Measurements from ENCODE around the gene NLGN4X.

Gene NLGN4X

DNA sequence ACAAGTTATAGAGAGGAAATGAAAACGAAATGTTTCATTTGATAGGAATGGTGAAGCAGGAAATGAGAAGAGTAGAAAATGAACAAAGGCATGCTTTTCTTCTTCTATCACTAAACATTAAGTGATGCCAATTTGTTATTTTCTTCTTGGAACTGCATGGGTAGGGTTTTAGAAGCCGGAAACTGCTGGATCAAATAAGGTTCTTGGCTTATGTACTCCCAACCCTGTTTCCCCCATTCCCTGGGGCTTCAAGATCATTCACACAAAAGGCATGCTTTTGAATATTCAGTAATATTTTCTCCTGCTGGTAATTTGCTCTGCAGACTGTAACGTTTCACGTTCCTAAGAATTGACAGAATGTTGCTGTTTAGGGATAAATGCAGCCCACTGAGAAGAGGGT is 224.1 kb downstream of the NLGN4X start:
- H3K36me3 ChIP-seq (replicated peaks; ENCODE audit: insufficient read depth, low read length) = no peaks in the 10 kb centered on the region
- no peak overlapping the region for H3K4me3 ChIP-seq (ENCODE audit: low read length)
- H3K9me2 ChIP-seq (replicated peaks; ENCODE audit: insufficient read depth, low read length) = no peaks in the 10 kb centered on the region
- no peak overlapping the region for H2AFZ ChIP-seq (ENCODE audit: low read length)
- no peaks in the 10 kb centered on the region for H3K79me2 ChIP-seq (ENCODE audit: low read length)
- no peaks in the 10 kb centered on the region for H3K9me3 ChIP-seq (replicated peaks; ENCODE audit: insufficient read depth, low read length)
- no peaks in the 10 kb centered on the region for H3F3A ChIP-seq (ENCODE audit: insufficient read depth, low read length)
- no peak overlapping the region for H3K9ac ChIP-seq (ENCODE audit: low read length)
- no peak for DNase-seq
- no peak overlapping the region for H3K27ac ChIP-seq (ENCODE audit: low read length)
- H3K4me1 ChIP-seq (ENCODE audit: low read length) = no peaks in the 10 kb centered on the region
- no peak overlapping the region for H3K4me2 ChIP-seq (ENCODE audit: low read depth, low read length)
- no peaks in the 10 kb centered on the region for H3K27me3 ChIP-seq (replicated peaks; ENCODE audit: insufficient read depth, low read length)
- TF ChIP-seq CTCF (IDR thresholded peaks at IDR 0.05; ENCODE audit: low read length) (no peak), EZH2phosphoT487 (IDR thresholded peaks at IDR 0.05; ENCODE audit: low read length) (no peak), EZH2 (optimal IDR thresholded peaks at IDR 0.05; ENCODE audit: low read depth, low read length) (no peak)
- H4K20me1 ChIP-seq (ENCODE audit: insufficient read depth, low read length) = no peaks in the 10 kb centered on the region

DNA sequence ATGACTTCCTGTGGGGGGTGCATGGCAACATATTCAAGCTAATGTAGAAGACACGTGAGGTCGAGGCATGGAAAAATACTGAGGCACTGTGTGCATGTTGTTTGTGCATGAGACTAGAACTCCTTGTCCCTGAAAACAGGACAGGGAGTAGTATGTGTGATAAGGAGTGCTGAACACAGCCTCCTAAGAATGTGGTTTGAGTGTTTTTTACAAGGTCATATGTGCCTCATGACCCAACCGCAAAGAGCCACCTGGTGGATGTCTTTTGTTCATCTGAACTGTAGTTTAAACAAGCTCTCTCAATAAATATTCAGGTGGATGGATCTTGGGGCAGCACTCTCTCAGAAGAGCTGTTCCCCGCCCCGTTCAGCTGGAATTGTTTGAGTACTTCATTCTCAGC is 226.6 kb downstream of the NLGN4X start:
- TF ChIP-seq EZH2phosphoT487 (IDR thresholded peaks at IDR 0.05; ENCODE audit: low read length) (no peak), CTCF (IDR thresholded peaks at IDR 0.05; ENCODE audit: low read length) (no peak), EZH2 (optimal IDR thresholded peaks at IDR 0.05; ENCODE audit: low read depth, low read length) (no peak)
- Histone ChIP-seq H3K79me2 (ENCODE audit: low read length) (no peaks in the 10 kb centered on the region), H3K27ac (ENCODE audit: low read length) (no peak overlapping the region), H3K9me2 (replicated peaks; ENCODE audit: insufficient read depth, low read length) (no peaks in the 10 kb centered on the region), H3K4me3 (ENCODE audit: low read length) (no peak overlapping the region), H4K20me1 (ENCODE audit: insufficient read depth, low read length) (no peaks in the 10 kb centered on the region), H3K27me3 (replicated peaks; ENCODE audit: insufficient read depth, low read length) (no peaks in the 10 kb centered on the region), H3K9me3 (replicated peaks; ENCODE audit: insufficient read depth, low read length) (no peaks in the 10 kb centered on the region), H3K4me2 (ENCODE audit: low read depth, low read length) (no peak overlapping the region), H2AFZ (ENCODE audit: low read length) (no peak overlapping the region), H3K9ac (ENCODE audit: low read length) (no peak overlapping the region), H3F3A (ENCODE audit: insufficient read depth, low read length) (no peaks in the 10 kb centered on the region), H3K36me3 (replicated peaks; ENCODE audit: insufficient read depth, low read length) (no peaks in the 10 kb centered on the region), H3K4me1 (ENCODE audit: low read length) (no peaks in the 10 kb centered on the region)
- DNase-seq = no peak

GRCh38 chrX:5998901-5999300 is 229.8 kb downstream of the NLGN4X start:
- no peak for TF ChIP-seq CTCF (IDR thresholded peaks at IDR 0.05; ENCODE audit: low read length)
- TF ChIP-seq EZH2phosphoT487 (IDR thresholded peaks at IDR 0.05; ENCODE audit: low read length) = no peak
- no peak for TF ChIP-seq EZH2 (optimal IDR thresholded peaks at IDR 0.05; ENCODE audit: low read depth, low read length)
- H3K27me3 ChIP-seq (replicated peaks; ENCODE audit: insufficient read depth, low read length) = no peaks in the 10 kb centered on the region
- H3K4me2 ChIP-seq (ENCODE audit: low read depth, low read length) = no peak overlapping the region
- DNase-seq = no peak
- no peaks in the 10 kb centered on the region for H3K9me3 ChIP-seq (replicated peaks; ENCODE audit: insufficient read depth, low read length)
- no peak overlapping the region for H3K4me3 ChIP-seq (ENCODE audit: low read length)
- H3K27ac ChIP-seq (ENCODE audit: low read length) = no peak overlapping the region
- no peak overlapping the region for H2AFZ ChIP-seq (ENCODE audit: low read length)
- no peaks in the 10 kb centered on the region for H3K79me2 ChIP-seq (ENCODE audit: low read length)
- no peaks in the 10 kb centered on the region for H3K9me2 ChIP-seq (replicated peaks; ENCODE audit: insufficient read depth, low read length)
- no peak overlapping the region for H3K9ac ChIP-seq (ENCODE audit: low read length)
- no peaks in the 10 kb centered on the region for H3F3A ChIP-seq (ENCODE audit: insufficient read depth, low read length)
- no peaks in the 10 kb centered on the region for H4K20me1 ChIP-seq (ENCODE audit: insufficient read depth, low read length)
- H3K36me3 ChIP-seq (replicated peaks; ENCODE audit: insufficient read depth, low read length) = no peaks in the 10 kb centered on the region
- no peaks in the 10 kb centered on the region for H3K4me1 ChIP-seq (ENCODE audit: low read length)
